Endothelial cell of hepatic sinusoid (primary cell): Measurements from ENCODE around the gene PCDHB6.
"Not testable (repeated sequence)": the region's sequence is repeated elsewhere in the genome, so short reads cannot be mapped to it uniquely, and the experiment has no call there.

Source experiments
- in situ Hi-C: cut with HindIII; loops from 2 replicates; pipeline ENCODE4 v1.10.0; 2017; ENCODE audit warnings: low sequenced_read_pairs

Gene PCDHB6

DNA sequence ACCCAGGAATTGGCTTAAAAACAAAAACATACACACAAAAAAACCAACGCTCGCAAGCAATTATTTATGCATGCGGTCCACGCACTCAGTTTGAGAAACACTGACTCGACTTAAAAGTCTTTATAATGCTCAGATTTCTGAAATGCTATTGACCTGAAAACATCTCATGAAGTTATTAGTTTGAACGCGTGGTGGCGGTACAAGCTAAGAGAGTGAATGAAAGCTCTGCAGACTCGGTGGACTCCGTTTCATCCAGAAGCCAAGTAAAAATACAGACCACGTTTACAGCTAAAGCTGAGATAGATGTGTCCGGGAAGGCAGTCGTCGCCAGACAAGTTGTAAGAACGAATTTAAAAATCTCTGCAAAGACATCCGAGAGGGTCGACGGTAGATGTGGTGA lies at the start of gene PCDHB6:
Gene PCDHB6, plus strand, starts transcription at position 246 of the 400 bp plus-strand sequence. CDS start 201 bp downstream, outside the sequence.
- in situ Hi-C loops, result no loop called here

DNA sequence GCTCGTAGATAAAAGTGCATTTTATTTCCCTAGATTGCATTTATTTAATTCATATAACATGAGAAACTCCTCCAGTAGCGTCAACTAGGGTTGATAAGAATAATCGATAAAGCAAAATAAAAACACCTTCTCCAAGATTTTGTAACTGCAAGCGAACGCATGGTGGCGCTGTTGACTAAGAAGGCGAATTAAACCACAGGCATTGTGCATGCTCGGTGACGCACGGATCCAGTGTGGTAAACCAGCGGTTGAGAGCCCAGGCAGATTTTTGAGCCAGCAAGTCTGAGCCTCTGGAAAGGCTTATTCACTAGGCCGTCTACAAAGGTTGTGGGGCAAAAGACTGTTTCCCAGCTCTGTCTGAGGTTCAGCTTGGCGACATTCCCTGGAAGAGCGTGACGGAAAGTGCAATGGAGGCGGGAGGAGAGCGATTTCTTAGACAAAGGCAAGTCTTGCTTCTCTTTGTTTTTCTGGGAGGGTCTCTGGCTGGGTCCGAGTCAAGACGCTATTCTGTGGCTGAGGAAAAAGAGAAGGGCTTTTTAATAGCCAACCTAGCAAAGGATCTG lies 49.5 kb upstream of the PCDHB6 start, which contains the start of gene PCDHB3:
Gene PCDHB3, plus strand, starts transcription at position 231 of the 563 bp plus-strand sequence. Its CDS starts 177 bp downstream, at position 408.
- in situ Hi-C loops, result no loop called here

DNA sequence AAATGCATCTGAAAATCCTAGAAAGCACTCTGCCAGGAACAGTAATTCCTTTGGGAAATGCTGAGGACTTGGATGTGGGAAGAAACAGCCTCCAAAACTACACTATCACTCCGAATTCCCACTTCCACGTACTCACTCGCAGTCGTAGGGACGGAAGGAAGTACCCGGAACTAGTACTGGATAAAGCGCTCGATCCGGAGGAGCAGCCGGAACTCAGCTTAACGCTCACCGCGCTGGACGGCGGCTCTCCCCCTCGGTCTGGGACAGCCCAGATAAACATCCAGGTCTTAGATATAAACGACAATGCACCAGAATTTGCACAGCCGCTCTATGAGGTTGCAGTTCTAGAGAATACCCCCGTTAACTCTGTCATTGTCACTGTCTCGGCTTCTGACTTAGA lies 48.8 kb upstream of the PCDHB6 start:
- in situ Hi-C loops, result no loop called here

DNA sequence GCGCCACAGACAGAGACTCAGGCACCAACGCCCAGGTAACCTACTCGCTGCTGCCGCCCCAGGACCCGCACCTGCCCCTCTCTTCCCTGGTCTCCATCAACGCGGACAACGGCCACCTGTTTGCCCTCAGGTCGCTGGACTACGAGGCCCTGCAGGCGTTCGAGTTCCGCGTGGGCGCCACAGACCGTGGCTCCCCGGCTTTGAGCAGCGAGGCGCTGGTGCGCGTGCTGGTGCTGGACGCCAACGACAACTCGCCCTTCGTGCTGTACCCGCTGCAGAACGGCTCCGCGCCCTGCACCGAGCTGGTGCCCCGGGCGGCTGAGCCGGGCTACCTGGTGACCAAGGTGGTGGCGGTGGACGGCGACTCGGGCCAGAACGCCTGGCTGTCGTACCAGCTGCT lies 47.8 kb upstream of the PCDHB6 start:
- in situ Hi-C loops, result not testable (repeated sequence)

- in situ Hi-C loops, result not testable (repeated sequence)
These were observed 47.4 kb upstream of the PCDHB6 start for GRCh38 chr5:141102471-141102870.

- in situ Hi-C loops, result no loop called here
These were observed 44.5 kb upstream of the PCDHB6 start for GRCh38 chr5:141105350-141105749.

DNA sequence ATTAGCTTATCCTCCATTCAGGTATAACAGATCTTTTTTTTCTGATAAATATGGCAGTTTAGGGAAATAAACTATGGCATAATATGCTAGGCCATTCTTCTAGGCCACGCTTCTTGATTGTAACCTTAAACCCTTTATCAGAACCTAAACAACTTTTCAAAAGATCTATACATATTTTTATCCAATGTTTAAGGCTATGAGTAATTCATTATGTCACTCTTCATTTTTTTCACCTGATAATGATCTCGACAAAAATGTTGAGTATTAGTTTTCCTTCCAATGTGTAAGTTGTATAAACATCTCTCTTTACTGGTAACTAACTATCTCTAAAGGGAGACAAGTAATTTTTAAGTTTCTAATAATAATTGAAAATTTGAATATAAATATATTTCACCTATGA lies 30.6 kb upstream of the PCDHB6 start:
- in situ Hi-C loops, result no loop called here

DNA sequence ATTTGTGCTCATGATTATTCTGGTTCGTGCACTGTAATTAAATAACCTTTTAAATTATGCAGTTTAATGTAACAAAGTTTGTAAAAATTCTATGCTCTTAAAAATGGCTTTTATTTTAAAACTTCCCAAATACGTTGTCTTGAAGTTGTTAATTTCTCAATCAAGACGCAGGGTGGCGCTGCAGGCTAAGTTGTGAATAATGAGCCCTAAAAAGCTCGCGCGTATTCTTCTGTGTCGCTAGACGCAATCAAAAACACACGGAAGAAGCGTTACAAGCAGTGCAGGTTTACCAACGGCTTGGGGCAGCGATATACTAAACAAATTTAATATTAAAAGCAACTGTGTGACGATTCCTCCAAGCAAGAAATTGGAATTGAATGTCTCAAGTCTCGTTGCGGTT lies 28.3 kb upstream of the PCDHB6 start, which contains the start of gene PCDHB4:
Gene PCDHB4, plus strand, starts transcription at position 256 of the 400 bp plus-strand sequence. CDS start 181 bp downstream, outside the sequence.
- in situ Hi-C loops, result no loop called here

GRCh38 chr5:141121985-141122384 lies 27.9 kb upstream of the PCDHB6 start:
- in situ Hi-C loops, result no loop called here

- in situ Hi-C loops, result not testable (repeated sequence)
These were observed 26.3 kb upstream of the PCDHB6 start for GRCh38 chr5:141123396-141124135.

DNA sequence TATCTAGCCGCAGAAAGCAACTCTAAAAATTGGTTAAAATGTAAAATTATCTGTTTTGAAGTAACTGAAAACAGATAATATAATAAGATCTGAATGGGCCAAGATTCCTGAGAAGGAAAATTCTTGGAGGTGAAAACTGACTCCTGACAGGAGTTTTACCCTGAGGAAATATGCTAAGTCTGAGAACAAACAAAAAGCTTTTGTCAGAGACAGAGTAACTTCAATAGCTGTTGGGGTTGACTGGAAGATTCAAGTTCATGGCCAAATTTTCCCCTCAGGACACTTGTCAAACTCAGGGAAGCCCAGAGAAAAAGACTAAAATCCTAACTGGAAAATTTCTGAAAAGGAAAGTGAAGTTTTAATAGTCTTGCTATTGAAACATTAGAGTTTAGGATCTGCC lies 22.6 kb upstream of the PCDHB6 start:
- in situ Hi-C loops, result no loop called here

- in situ Hi-C loops, result no loop called here
These were observed 14.7 kb upstream of the PCDHB6 start, which contains the start of gene PCDHB5 for GRCh38 chr5:141135030-141135717. TSS of gene PCDHB5 (plus strand) at chr5:141135206. CDS start at chr5:141135435, 229 bp downstream.

GRCh38 chr5:141135718-141136266 lies 14.1 kb upstream of the PCDHB6 start:
- in situ Hi-C loops, result no loop called here

- in situ Hi-C loops, result not testable (repeated sequence)
These were observed 12.5 kb upstream of the PCDHB6 start for GRCh38 chr5:141137346-141137745.

- in situ Hi-C loops, result no loop called here
These were observed 551 bp downstream of the PCDHB6 start for GRCh38 chr5:141150224-141150992.

- in situ Hi-C loops, result no loop called here
These were observed 1.1 kb downstream of the PCDHB6 start for GRCh38 chr5:141150993-141151325.

- in situ Hi-C loops, result not testable (repeated sequence)
These were observed 1.8 kb downstream of the PCDHB6 start for GRCh38 chr5:141151632-141152031.

DNA sequence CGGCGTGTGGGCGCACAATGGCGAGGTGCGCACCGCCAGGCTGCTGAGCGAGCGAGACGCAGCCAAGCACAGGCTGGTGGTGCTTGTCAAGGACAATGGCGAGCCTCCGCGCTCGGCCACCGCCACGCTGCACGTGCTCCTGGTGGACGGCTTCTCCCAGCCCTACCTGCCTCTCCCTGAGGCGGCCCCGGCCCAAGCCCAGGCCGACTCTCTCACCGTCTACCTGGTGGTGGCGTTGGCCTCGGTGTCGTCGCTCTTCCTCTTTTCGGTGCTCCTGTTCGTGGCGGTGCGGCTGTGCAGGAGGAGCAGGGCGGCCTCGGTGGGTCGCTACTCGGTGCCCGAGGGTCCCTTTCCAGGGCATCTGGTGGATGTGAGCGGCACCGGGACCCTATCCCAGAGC lies 2.2 kb downstream of the PCDHB6 start:
- in situ Hi-C loops, result not testable (repeated sequence)

DNA sequence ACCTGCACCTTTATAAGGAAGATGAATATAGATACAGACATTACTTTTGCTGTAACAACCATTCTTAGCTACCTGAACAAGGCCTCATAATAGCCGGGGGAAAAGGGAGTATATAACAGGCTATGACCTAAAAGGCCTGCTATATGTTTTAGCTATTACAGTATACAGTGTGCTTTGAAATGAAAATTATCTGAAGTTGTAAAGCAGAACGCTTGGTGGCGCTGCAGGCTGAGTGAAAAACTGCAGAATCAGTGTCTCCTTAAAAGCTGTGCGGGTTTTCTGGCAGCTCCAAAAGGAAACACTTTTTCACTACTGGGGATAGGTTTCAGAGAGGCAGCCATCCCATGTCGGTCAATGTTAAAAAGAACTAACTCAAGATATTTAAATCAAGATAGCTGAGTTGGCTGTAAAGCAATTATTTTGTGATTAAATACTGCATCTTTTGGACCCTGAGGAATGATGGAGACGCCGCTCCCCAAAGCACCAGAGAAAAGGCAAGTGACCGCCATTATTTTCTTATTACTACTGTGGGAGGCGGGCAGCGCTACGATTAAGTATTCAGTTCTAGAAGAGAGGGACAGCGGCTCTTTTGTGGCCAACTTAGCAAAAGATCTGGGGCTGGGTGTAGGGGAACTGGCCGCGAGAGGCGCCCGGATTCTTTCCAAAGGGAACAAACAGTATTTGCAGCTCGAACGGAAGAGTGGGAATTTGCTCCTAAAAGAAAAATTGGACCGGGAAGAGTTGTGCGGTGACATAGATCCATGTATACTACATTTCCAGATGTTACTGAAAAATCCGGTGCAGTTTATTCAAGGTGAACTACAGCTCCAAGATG lies 5.9 kb downstream of the PCDHB6 start:
- in situ Hi-C loops, result no loop called here

DNA sequence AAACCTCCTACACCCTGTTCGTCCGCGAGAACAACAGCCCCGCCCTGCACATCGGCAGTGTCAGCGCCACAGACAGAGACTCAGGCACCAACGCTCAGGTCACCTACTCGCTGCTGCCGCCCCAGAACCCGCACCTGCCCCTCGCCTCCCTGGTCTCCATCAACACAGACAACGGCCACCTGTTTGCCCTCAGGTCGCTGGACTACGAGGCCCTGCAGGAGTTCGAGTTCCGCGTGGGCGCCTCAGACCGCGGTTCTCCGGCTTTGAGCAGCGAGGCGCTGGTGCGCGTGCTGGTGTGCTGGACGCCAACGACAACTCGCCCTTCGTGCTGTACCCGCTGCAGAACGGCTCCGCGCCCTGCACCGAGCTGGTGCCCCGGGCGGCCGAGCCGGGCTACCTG lies 7.5 kb downstream of the PCDHB6 start:
- in situ Hi-C loops, result not testable (repeated sequence)
